NCI-H2227 (cell line): ENCODE data around the gene CYB561D2.

ENCODE experiments used
- DNase-seq: peaks from one replicate; lab custom pipeline; 2025; ENCODE audit not compliant: unreplicated experiment; lab: John Stamatoyannopoulos, UW

The CYB561D2 gene

GRCh38 chr3:50323092-50323600 is 27.5 kb upstream of the CYB561D2 start:
- no peak for DNase-seq

GRCh38 chr3:50323614-50324199 is 27.0 kb upstream of the CYB561D2 start:
- no peak for DNase-seq

GRCh38 chr3:50324351-50325112 is 26.1 kb upstream of the CYB561D2 start:
- DNase-seq = peak; percentile 81

GRCh38 chr3:50325113-50325480 is 25.6 kb upstream of the CYB561D2 start:
- no peak for DNase-seq

GRCh38 chr3:50325497-50326181 is 25.0 kb upstream of the CYB561D2 start:
- DNase-seq = no peak

GRCh38 chr3:50326182-50326541 is 24.5 kb upstream of the CYB561D2 start:
- DNase-seq = no peak

- DNase-seq = no peak
These were observed 23.5 kb upstream of the CYB561D2 start for GRCh38 chr3:50327129-50327528.

DNA sequence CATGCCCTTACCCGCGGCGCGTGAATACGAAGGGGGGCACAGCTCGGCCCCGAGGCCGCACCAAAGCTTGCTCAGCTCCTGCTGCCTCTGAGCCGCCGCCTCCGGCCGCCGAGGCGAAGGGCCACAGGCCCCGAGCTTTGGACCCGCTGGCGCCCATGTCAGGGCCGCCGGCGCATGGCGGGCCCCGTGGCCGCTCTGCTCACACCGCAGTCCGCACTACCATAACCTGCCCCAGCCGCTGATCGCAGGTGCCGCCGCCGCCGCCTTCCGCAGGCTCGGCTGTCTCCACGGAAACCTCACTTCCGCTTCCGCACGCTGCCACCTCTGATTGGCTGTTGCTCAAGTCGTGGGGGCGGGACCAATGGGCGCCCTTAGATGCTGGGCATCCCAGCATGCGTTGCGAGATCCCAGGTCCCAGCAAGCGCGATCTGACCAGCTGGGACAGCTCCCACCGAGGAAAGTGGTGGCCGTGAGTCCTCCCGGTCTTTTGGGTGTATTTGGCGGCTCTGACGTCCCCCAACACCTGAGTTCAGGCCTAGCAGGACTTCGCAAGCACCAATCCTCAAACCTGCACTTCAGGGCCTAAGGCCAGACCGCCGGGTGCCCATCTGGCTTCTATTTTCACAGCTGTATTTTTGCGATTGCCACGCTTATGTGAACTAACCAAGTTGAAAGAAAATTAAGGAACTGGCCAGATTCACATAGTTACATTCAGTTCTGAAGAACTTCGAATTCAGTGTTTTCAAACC is 22.5 kb upstream of the CYB561D2 start, which contains the start of gene TUSC2:
TSS of gene TUSC2 (minus strand) at position 281 of the 749 bp plus-strand sequence. CDS start at position 157, 124 bp downstream.
- peak; percentile 96 for DNase-seq

DNA sequence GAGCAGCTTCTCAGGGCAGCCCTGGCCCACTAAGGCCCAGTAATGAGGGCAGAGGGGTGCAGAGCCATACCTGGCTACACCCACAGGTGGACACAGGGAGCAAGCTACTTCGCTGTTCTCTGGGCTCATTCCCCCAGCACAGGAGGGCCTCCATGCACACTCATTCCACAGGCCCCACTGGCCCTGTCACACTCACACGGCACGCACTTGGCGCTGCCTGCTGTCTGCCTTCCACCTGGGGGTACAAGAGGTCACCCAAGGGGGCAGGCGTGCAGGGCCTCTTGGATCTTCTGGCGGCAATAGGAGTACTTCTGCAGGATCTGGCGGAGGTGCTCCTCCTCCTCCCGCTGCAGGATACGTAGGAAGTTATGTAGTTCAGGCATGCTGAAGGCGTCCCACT is 20.3 kb upstream of the CYB561D2 start:
- DNase-seq = no peak

DNA sequence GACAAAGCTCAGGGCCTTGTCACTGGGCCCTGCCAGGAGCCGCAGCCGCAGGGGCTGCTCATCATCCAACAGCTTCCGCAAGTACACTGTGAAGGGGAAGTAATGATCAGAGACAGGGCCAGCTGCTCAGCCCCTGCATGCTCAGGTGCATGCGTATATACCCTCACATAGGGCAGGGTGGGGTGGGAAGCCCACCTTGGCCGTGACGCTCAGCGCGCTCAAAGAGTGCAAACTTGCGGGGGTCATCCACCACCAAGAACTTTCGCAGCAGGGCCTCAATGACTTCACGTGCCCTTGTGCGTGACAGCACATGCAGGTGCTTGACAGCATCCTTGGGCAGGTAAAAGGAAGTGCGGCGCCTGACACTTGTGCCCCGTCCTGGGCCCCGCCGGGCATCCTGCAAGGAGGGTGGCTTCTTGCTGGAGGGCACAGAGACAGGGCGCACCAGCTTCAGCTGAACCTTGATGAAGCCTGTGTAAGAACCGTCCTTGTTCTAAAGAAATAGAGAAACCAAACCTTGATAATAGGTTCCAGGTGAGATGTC is 19.2 kb upstream of the CYB561D2 start:
- no peak for DNase-seq

DNA sequence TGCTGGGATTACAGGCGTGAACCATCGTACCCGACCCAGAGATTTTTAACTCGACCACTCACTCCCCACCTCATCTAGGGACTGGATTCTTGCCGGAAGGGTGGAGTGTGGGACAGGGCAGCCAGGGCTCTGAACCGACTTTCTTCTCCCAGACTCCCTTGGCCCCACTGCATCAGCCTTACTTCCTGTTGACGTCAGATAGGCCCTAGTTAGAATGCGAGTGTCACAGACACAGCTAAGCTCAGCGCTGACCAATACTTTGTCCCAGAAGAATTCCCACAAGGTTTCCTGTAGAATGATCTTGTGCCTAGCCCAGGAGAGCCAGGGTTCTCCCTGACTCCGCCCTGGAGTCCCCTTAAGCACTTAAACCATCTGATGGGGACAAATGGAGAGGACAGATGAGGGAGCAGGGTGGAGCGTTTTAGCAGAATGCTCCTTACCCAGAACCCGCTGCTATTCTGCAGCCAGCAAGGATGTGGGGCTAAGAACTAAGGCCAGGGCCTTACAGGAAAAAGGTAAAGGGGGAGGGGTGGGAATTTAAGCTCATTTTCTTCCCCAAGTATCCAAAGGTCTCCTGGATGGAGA is 16.8 kb upstream of the CYB561D2 start:
- no peak for DNase-seq

GRCh38 chr3:50334339-50335075 is 16.2 kb upstream of the CYB561D2 start:
- DNase-seq = no peak

DNA sequence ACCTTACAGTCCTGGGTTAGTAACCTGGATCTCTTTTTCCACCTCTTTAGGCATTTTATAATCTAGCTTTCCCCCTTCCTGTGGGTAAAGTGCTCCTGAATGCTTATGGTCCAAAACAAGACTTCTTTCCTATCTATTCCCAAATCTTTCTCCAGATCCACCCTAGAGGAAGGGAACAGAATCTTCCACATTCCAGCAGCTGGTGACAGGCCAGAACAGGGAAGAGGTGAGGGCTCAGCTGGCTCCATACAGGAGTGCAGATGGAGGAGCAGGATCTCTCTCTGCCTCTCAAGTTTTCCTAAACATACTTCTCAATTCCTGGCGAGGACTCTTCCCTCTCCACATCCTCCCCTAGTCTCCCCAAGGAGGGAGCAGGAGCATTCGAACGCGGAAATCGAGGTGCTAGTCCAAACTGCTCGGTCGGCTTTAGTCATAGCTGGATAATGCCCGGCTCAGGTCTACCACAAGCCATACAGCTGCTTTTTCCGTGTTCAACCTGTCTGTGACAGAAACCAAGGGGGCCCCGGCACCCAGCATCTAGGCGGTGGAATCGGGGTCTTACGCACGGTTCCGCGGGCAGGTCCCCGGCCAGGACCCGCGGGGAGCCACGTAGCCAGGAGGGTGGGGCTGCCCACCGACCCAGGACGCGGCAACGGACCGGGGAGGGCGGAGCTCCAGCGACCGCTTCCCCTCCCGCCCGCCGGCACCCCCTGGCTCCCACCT is 14.0 kb upstream of the CYB561D2 start:
- no peak for DNase-seq

DNA sequence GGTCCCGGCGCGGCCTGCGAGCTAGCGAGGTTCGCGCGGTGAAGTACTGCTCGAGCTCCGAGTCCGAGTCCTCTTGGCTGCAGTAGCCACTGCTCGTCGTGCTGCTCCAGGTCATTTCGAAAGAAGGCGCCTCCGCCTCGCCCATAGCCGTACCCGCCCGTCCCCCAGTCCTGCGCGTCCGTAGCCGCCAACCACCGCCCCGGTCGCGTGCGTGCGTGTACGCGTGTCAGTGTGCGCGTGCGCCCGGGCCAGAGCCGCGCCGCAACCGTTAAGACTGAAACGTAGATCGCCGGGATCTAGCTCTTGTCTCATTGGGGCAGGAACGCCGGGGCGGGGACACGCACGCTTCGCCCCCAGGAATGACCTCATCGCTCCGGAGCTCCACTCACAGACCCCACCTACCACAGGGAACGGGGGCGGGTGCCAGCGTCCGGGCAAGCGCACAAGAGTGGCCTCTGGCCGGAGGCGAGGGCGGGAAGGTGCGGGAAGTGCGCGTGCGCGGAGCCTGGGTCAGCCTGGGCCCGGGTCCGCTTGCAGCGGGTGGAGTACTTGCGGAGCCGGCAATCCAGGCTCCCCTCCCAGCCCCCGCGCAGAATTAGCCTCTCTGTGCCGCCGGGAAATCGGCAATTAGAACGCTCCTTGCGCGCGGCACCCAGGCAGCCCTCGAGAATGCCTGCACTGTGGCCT is 13.3 kb upstream of the CYB561D2 start:
- DNase-seq = peak; percentile 97

DNA sequence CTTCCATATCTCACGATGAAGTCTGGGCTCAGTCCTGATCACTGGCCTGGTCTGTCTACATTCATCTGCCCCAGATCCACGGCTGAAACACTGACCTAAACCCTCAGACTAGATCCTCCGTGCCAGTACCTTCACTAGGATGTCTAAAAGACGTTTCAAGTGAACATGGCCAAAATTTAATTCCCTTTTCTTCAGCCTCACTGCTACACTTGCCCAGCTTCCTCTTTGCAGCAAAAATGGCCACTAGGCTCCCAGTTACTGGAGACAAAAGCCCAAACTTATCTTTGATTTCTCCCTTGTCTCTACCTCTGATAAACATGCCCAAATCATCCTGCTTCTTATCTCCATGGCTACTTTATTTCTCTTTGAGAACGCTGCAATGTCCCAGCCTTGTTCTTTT is 11.7 kb upstream of the CYB561D2 start:
- DNase-seq = no peak

- no peak for DNase-seq
These were observed 11.0 kb upstream of the CYB561D2 start for GRCh38 chr3:50339485-50340146.

DNA sequence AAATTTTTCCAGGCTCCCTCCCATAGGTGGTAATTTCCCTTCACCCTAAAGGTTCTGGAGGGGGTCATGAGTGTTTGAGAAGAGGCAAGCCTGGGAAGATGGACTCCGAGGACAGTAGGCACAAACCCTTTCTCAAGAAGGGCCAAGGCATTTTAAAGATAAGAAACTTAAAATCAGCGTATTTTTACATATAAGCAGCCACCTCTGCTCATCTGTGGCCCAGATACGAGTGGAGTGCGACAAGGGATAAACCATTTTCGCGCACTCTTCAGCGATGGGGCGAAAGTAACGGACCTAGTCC is 10.6 kb upstream of the CYB561D2 start:
- DNase-seq = no peak
